NCI-H1436 treated with DMSO at 0.1 percent for 48 hours (cell line): Measurements from ENCODE around the gene TRUB2.

Source experiments
- DNase-seq: peaks from one replicate; lab custom pipeline; 2025; lab: John Stamatoyannopoulos, UW

The TRUB2 gene

GRCh38 chr9:128271112-128271511 is 51.1 kb downstream of the TRUB2 start:
- DNase-seq = no peak

GRCh38 chr9:128266868-128267590 is 55.2 kb downstream of the TRUB2 start:
- DNase-seq = no peak

GRCh38 chr9:128265348-128265847 is 56.8 kb downstream of the TRUB2 start:
- DNase-seq = no peak

- no peak for DNase-seq
Observed at GRCh38 chr9:128262687-128263086, 59.6 kb downstream of the TRUB2 start.

- DNase-seq = no peak
Observed at GRCh38 chr9:128260340-128260739, 61.9 kb downstream of the TRUB2 start.

GRCh38 chr9:128259156-128259555 is 63.1 kb downstream of the TRUB2 start:
- DNase-seq = no peak

- DNase-seq = no peak
Observed at GRCh38 chr9:128258326-128258725, 63.9 kb downstream of the TRUB2 start.

- no peak for DNase-seq
Observed at GRCh38 chr9:128257907-128258306, 64.3 kb downstream of the TRUB2 start.

GRCh38 chr9:128257086-128257825 is 65.0 kb downstream of the TRUB2 start:
- DNase-seq = no peak
